HepG2 (cell line): ENCODE measurements around the gene PRMT7. TPM values are rescaled to one million over a fixed set of nuclear protein-coding genes. Genes with fewer than 3 reads are reported as not detected.
A peak's percentile ranks its signal among the peaks of the same experiment; 100 is the strongest.

Experiments used
- ASH2L ChIP-seq: fragments of 300-600, 200-600 bp; sonication (generic); IDR thresholded peaks from 2 replicates; pipeline ENCODE4 v1.7.0; 2017; ENCODE audit warnings: low read depth, mild to moderate bottlenecking, moderate library complexity, mixed read lengths, low read length; ENCODE audit not compliant: insufficient read length
- FOXA3 ChIP-seq: IDR thresholded peaks from 2 replicates; pipeline ENCODE4 v1.6.1; 2016; ENCODE audit warnings: missing genetic modification reagents, missing compliant biosample characterization
- HNF4A ChIP-seq: sonication (generic); formaldehyde crosslinking; IDR thresholded peaks from 2 replicates; pipeline ENCODE4 v1.4.0; 2020; ENCODE audit warnings: missing genetic modification reagents
- MIER2 ChIP-seq: IDR thresholded peaks from 2 replicates; pipeline ENCODE4 v1.6.1; 2016; ENCODE audit warnings: missing biosample characterization, missing genetic modification reagents
- ZBTB25 ChIP-seq: IDR thresholded peaks from 2 replicates; pipeline ENCODE4 v1.6.1; 2018; ENCODE audit warnings: missing genetic modification reagents
- ZNF792 ChIP-seq: IDR thresholded peaks from 2 replicates; pipeline ENCODE4 v1.6.1; 2016
- polyA plus RNA-seq, 8 experiments: library from polyadenylated mRNA; depleted of rRNA in 3 of 8; stranded (reverse) in 7 of 8; unstranded in 1 of 8; fragments of >200 nt; fragmentation: Illumina TruSeq in 4 of 8; extraction: Trizol in 4 of 8; gene quantifications; 2 replicates each; pipeline versions ENCODE4 v1.2.1 to v1.2.3, GENCODE V29; 2011 to 2016; ENCODE audit warnings: low read depth in 4 of 8, missing spikeins in 1 of 8, mixed read lengths in 1 of 8; ENCODE audit not compliant: insufficient read depth in 1 of 8
- total RNA-seq, 5 experiments: library from RNA; depleted of rRNA; stranded (reverse); fragments of >200 nt; fragmentation: Illumina TruSeq; extraction: Trizol; gene quantifications; 2 replicates each; pipeline ENCODE4 v1.2.3, GENCODE V29; 2016; ENCODE audit warnings: low read depth in 1 of 5
- TF ChIP-seq, protein P1 (sequence below), 2 experiments: fragments of 450-650 bp in 1 of 2; sonication (generic) in 1 of 2; formaldehyde crosslinking in 1 of 2; IDR thresholded peaks; 2 replicates each; pipeline versions ENCODE4 v1.6.1 to v1.8.0; 2016 to 2022; ENCODE audit warnings: antibody characterized with exemption in 1 of 2, mild to moderate bottlenecking in 1 of 2, missing genetic modification reagents in 1 of 2
- TF ChIP-seq, protein P2 (sequence below): fragments of 450-650 bp; IDR thresholded peaks from 2 replicates; pipeline ENCODE4 v1.6.1; 2016

PRMT7 gene
- total and polyA plus RNA-seq, 2 of the 13 experiments (the other 11 are each of a cell fraction or from before 2014, with no cell fraction given): 47.5 to 55.0 TPM

DNA sequence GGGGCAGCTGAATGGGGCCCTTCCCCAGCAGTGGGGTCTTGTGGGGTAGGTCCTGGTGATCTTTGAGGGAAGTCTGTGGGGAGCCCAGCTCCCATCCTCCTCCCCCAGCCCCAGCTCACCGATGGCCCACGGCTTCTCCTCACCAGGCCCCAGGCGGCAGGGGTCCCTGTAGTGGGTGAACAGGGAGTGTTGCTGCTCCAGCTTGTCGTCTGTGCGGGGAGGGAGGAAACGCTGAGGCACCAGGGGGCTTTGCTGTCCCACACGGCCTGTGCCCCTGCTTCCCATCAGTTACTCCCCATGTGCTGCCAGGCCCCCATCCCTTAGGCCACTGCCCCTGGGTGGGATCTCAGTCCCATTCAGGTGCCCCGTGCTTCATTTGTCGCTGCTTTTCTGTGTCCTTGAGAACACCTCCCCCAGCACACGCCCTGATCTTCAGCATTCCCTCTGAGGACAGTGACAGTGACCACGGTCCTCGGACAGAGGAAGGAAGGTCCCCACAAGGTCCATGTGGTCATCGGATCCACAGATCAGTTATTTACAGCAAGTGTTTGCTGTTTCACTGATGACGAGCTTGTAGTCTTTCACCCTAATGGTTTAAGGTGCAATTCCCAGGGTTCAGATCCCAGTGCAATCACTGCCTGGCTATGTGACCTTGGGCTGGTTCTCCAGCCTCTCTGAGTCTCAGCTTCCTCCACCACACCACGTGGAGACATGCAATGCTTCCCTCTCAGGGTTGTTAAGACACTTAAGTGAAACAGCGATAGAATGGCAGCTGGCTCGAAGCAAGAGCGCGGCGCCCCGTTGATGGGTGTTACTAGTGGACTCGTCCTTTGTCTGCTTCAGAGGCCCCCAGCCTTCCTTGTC, 53.1 kb downstream of the PRMT7 start (continued):
- TF ChIP-seq, protein P1, sequence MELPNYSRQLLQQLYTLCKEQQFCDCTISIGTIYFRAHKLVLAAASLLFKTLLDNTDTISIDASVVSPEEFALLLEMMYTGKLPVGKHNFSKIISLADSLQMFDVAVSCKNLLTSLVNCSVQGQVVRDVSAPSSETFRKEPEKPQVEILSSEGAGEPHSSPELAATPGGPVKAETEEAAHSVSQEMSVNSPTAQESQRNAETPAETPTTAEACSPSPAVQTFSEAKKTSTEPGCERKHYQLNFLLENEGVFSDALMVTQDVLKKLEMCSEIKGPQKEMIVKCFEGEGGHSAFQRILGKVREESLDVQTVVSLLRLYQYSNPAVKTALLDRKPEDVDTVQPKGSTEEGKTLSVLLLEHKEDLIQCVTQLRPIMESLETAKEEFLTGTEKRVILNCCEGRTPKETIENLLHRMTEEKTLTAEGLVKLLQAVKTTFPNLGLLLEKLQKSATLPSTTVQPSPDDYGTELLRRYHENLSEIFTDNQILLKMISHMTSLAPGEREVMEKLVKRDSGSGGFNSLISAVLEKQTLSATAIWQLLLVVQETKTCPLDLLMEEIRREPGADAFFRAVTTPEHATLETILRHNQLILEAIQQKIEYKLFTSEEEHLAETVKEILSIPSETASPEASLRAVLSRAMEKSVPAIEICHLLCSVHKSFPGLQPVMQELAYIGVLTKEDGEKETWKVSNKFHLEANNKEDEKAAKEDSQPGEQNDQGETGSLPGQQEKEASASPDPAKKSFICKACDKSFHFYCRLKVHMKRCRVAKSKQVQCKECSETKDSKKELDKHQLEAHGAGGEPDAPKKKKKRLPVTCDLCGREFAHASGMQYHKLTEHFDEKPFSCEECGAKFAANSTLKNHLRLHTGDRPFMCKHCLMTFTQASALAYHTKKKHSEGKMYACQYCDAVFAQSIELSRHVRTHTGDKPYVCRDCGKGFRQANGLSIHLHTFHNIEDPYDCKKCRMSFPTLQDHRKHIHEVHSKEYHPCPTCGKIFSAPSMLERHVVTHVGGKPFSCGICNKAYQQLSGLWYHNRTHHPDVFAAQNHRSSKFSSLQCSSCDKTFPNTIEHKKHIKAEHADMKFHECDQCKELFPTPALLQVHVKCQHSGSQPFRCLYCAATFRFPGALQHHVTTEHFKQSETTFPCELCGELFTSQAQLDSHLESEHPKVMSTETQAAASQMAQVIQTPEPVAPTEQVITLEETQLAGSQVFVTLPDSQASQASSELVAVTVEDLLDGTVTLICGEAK (IDR thresholded peaks at IDR 0.05): no peak
- TF ChIP-seq, protein P1 (CRISPR knock-in tag; IDR thresholded peaks at IDR 0.05): 0 out of 2 replicates have a peak, but pooled peaks have one; percentile 20
- TF ChIP-seq ASH2L: no peak
- TF ChIP-seq MIER2 (CRISPR knock-in tag): no peak
- peak; percentile 20 for TF ChIP-seq FOXA3 (CRISPR knock-in tag)
- TF ChIP-seq, protein P2, sequence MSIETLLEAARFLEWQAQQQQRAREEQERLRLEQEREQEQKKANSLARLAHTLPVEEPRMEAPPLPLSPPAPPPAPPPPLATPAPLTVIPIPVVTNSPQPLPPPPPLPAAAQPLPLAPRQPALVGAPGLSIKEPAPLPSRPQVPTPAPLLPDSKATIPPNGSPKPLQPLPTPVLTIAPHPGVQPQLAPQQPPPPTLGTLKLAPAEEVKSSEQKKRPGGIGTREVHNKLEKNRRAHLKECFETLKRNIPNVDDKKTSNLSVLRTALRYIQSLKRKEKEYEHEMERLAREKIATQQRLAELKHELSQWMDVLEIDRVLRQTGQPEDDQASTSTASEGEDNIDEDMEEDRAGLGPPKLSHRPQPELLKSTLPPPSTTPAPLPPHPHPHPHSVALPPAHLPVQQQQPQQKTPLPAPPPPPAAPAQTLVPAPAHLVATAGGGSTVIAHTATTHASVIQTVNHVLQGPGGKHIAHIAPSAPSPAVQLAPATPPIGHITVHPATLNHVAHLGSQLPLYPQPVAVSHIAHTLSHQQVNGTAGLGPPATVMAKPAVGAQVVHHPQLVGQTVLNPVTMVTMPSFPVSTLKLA: peak; percentile 35
- TF ChIP-seq ZBTB25: peak; percentile 50; the same call in 1 of the 2 replicates
- peak; percentile 64 for TF ChIP-seq HNF4A
- 0 out of 2 replicates have a peak, but pooled peaks have one; percentile 24 for TF ChIP-seq ZNF792 (CRISPR knock-in tag)
